Breast epithelium (tissue), 3 donors: Measurements from ENCODE around the gene GADL1.

ENCODE experiments used
- CTCF ChIP-seq, 3 donors: fragments of 450-650 bp; IDR thresholded peaks; one replicate each; pipeline ENCODE4 v1.5.1; 2016 to 2017; ENCODE audit warnings: antibody characterized with exemption in 3 of 3, mild to moderate bottlenecking in 3 of 3, moderate library complexity in 3 of 3
- POLR2AphosphoS5 ChIP-seq, 3 donors: sonication (generic); formaldehyde crosslinking; IDR thresholded peaks; one replicate each; pipeline ENCODE4 v1.6.1; 2017; ENCODE audit warnings: antibody characterized with exemption in 3 of 3

GRCh38 chr3:30702828-30703397 lies 191.5 kb downstream of the GADL1 start:
- TF ChIP-seq CTCF (IDR thresholded peaks at IDR 0.05) (no peak), POLR2AphosphoS5 (IDR thresholded peaks at IDR 0.05) (no peak)
